ENCODE results near the gene SNRPN. TPM values are rescaled to one million over a fixed set of nuclear protein-coding genes. Genes with fewer than 3 reads are reported as not detected.

Gene SNRPN
- total and polyA plus RNA-seq, 2 experiments from 2014 or later = 225 to 283 TPM

Small RNAs within 50 kb of the gene (small RNA-seq; reads per million reads assigned to genes)
- gene AC090602.1 (not detected), gene AC124312.4 (not detected), gene AC124312.5 (not detected)

Other genes with a start within 250 kb of the SNRPN start
- gene SNURF, start within 50 bp of the SNRPN start, total RNA-seq = 7.7 and 12.0 TPM in 2 replicates
- 6.2 and 7.2 TPM in 2 replicates for gene SNURF, start within 50 bp of the SNRPN start, polyA plus RNA-seq